DOHH2 (cell line): ENCODE measurements around the gene ABCC12.

Experiments
- H3F3A ChIP-seq: fragments of 200-600 bp; sonication (generic), shearing (Covaris generic); 2 replicates; pipeline ENCODE4 v1.6.0; 2016; ENCODE audit warnings: antibody characterized with exemption, mild to moderate bottlenecking; ENCODE audit not compliant: control insufficient read depth, insufficient read depth
- H3K27ac ChIP-seq: fragments of 200-600 bp; sonication (generic); 2 replicates; pipeline ENCODE4 v1.5.1; 2014; ENCODE audit warnings: low read depth, mild to moderate bottlenecking, low read length, moderate library complexity
- H3K27me3 ChIP-seq: fragments of 200-600 bp; sonication (generic); 2 replicates; pipeline ENCODE4 v1.6.1; 2014; ENCODE audit warnings: mild to moderate bottlenecking, low read length, mixed read lengths; ENCODE audit not compliant: control insufficient read depth
- H3K36me3 ChIP-seq: fragments of 200-600 bp; sonication (generic); 2 replicates; pipeline ENCODE4 v1.6.1; 2014; ENCODE audit warnings: mild to moderate bottlenecking, low read length, moderate library complexity, mixed read lengths; ENCODE audit not compliant: control insufficient read depth
- H3K4me1 ChIP-seq: fragments of 200-600 bp; sonication (generic); 2 replicates; pipeline ENCODE4 v1.6.1; 2014; ENCODE audit warnings: mild to moderate bottlenecking, low read length, mixed read lengths; ENCODE audit not compliant: control insufficient read depth
- H3K4me2 ChIP-seq: fragments of 200-600 bp; sonication (generic); 2 replicates; pipeline ENCODE4 v1.6.0; 2014; ENCODE audit warnings: mild to moderate bottlenecking, low read length, moderate library complexity
- H3K4me3 ChIP-seq: fragments of 200-600 bp; sonication (generic); 2 replicates; pipeline ENCODE4 v1.5.1; 2014; ENCODE audit warnings: mild to moderate bottlenecking, low read length, mixed read lengths
- H3K79me2 ChIP-seq: fragments of 200-600 bp; sonication (generic); 2 replicates; pipeline ENCODE4 v1.6.1; 2014; ENCODE audit warnings: mild to moderate bottlenecking, low read length, mixed read lengths; ENCODE audit not compliant: control insufficient read depth
- H3K9me2 ChIP-seq: fragments of 200-600 bp; sonication (generic); replicated peaks from 2 replicates; pipeline ENCODE4 v1.6.1; 2014; ENCODE audit warnings: mild to moderate bottlenecking, low read length, mixed read lengths; ENCODE audit not compliant: control insufficient read depth
- H3K9me3 ChIP-seq: fragments of 200-600 bp; sonication (generic); 2 replicates; pipeline ENCODE4 v1.6.1; 2014; ENCODE audit warnings: antibody characterized with exemption, low read length, mixed read lengths; ENCODE audit not compliant: control insufficient read depth, insufficient read depth
- H4K20me1 ChIP-seq: fragments of 200-600 bp; sonication (generic); 2 replicates; pipeline ENCODE4 v1.6.0; 2014; ENCODE audit warnings: low read depth, mild to moderate bottlenecking, antibody characterized with exemption, low read length, moderate library complexity; ENCODE audit not compliant: control insufficient read depth, insufficient read depth
- EZH2phosphoT487 ChIP-seq: fragments of 200-600 bp; sonication (generic); IDR thresholded peaks from 2 replicates; pipeline ENCODE4 v1.6.1; 2017; ENCODE audit warnings: borderline replicate concordance, mild to moderate bottlenecking, antibody characterized with exemption, low read length, moderate library complexity, mixed read lengths
- TF ChIP-seq, protein P1 (sequence below): fragments of 200-600 bp; sonication (generic); IDR thresholded peaks from one replicate; pipeline ENCODE4 v1.5.1; 2014; ENCODE audit warnings: antibody characterized with exemption, mild to moderate bottlenecking, low read depth, low read length; ENCODE audit not compliant: poor library complexity, severe bottlenecking

The ABCC12 gene

DNA sequence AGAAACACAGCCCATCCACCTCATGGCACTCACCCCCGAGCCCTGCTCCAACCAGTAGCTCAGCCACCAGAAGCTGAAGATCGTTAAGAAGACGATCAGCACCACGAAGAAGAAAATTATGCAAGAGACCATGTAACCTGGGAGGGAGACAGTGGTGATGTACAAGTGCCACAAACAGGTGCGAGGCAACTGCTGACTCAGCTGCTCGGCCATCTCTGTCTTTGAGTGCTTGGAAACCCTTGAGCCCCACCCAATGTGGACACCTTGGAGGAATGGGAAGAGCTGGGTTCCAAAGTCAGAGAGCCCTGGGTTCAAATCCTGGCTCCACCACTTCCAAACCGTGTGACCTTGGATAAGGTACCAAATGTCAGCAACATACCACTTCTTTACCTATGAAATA lies 38.1 kb upstream of the ABCC12 start:
- H3K27ac ChIP-seq, result no peak overlapping the region
- no peaks in the 10 kb centered on the region for H3K79me2 ChIP-seq
- no peak overlapping the region for H3K4me3 ChIP-seq
- no peak overlapping the region for H3K4me2 ChIP-seq
- H3K9me3 ChIP-seq, result no peaks in the 10 kb centered on the region
- H4K20me1 ChIP-seq, result no peaks in the 10 kb centered on the region
- no peaks in the 10 kb centered on the region for H3K27me3 ChIP-seq
- H3F3A ChIP-seq, result no peaks in the 10 kb centered on the region
- no peaks in the 10 kb centered on the region for H3K36me3 ChIP-seq
- H3K9me2 ChIP-seq, result no peaks in the 10 kb centered on the region
- TF ChIP-seq, protein P1, sequence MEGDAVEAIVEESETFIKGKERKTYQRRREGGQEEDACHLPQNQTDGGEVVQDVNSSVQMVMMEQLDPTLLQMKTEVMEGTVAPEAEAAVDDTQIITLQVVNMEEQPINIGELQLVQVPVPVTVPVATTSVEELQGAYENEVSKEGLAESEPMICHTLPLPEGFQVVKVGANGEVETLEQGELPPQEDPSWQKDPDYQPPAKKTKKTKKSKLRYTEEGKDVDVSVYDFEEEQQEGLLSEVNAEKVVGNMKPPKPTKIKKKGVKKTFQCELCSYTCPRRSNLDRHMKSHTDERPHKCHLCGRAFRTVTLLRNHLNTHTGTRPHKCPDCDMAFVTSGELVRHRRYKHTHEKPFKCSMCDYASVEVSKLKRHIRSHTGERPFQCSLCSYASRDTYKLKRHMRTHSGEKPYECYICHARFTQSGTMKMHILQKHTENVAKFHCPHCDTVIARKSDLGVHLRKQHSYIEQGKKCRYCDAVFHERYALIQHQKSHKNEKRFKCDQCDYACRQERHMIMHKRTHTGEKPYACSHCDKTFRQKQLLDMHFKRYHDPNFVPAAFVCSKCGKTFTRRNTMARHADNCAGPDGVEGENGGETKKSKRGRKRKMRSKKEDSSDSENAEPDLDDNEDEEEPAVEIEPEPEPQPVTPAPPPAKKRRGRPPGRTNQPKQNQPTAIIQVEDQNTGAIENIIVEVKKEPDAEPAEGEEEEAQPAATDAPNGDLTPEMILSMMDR, result no peak
- no peak for TF ChIP-seq EZH2phosphoT487
- no peaks in the 10 kb centered on the region for H3K4me1 ChIP-seq

DNA sequence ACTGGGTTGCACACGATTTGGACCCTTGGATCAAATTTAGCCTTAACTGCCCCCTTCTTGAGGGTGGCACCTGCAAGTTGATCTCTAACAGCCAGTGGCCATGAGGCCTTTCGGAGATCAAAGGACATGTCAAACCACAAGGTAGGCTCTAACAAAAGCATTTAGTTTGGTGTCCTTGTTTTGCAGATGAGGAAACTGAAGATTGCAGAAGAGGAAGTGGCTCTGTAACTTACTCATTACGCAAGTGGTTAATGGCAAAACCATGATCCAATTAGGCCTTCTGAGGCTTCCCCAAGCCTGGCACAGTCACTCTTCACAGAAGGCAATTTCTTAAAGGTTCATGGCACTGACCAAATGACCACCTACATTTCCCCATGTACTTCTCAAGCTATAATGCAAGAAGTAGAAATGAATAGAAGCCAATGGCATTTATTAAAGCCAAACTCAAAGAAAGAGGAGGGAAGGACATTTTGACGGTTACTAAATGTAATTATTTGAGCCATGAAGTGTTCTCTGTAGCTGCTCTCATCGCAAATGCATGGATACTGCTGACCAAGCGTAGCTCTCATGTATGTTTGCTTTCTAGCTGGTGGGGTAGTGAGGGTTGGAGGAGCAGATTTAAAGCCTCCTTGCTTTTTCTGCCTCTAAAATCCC lies 32.8 kb upstream of the ABCC12 start:
- H3K27me3 ChIP-seq, result no peaks in the 10 kb centered on the region
- no peaks in the 10 kb centered on the region for H3K9me3 ChIP-seq
- no peak overlapping the region for H3K4me3 ChIP-seq
- H3K4me1 ChIP-seq, result no peaks in the 10 kb centered on the region
- H3K36me3 ChIP-seq, result no peaks in the 10 kb centered on the region
- H3K79me2 ChIP-seq, result no peaks in the 10 kb centered on the region
- no peaks in the 10 kb centered on the region for H3F3A ChIP-seq
- H4K20me1 ChIP-seq, result no peaks in the 10 kb centered on the region
- H3K27ac ChIP-seq, result no peak overlapping the region
- TF ChIP-seq, protein P1, result no peak
- TF ChIP-seq EZH2phosphoT487, result no peak
- no peak overlapping the region for H3K4me2 ChIP-seq
- H3K9me2 ChIP-seq, result no peaks in the 10 kb centered on the region

GRCh38 chr16:48187779-48188178 lies 32.0 kb upstream of the ABCC12 start:
- TF ChIP-seq EZH2phosphoT487, result no peak
- TF ChIP-seq, protein P1, result no peak
- H3K79me2 ChIP-seq, result no peaks in the 10 kb centered on the region
- no peaks in the 10 kb centered on the region for H3K9me3 ChIP-seq
- H4K20me1 ChIP-seq, result no peaks in the 10 kb centered on the region
- no peak overlapping the region for H3K4me3 ChIP-seq
- H3K4me2 ChIP-seq, result no peak overlapping the region
- no peaks in the 10 kb centered on the region for H3F3A ChIP-seq
- H3K9me2 ChIP-seq, result no peaks in the 10 kb centered on the region
- H3K27me3 ChIP-seq, result no peaks in the 10 kb centered on the region
- H3K4me1 ChIP-seq, result no peaks in the 10 kb centered on the region
- H3K36me3 ChIP-seq, result no peaks in the 10 kb centered on the region
- no peak overlapping the region for H3K27ac ChIP-seq
